ENCODE measurements around the gene PTPRG. TPM values are rescaled to one million over a fixed set of nuclear protein-coding genes. Genes with fewer than 3 reads are reported as not detected.
A peak's percentile ranks its signal among the peaks of the same experiment; 100 is the strongest.

The PTPRG gene
- total RNA-seq, 6 experiments from 2014 or later: 11.7 to 27.8 (median 14.7) TPM

DNA sequence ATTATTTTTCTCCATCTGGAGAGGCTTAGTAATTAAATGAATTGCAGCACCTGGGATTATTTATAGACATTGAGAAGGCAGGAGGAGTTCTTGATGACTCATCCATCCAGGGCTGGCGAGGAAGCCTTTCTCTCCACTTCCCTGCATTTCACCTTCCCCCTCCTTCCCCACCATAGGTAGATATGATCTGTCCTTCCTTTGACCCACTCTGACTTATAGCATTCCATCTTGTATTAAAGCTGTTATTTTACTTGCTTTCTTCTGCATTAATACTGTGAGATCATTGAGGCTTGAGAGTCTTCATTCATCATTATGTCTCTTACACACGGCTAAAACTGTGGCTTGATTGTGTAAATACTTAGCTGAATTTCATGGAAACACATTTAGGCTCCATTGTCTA lies 523.2 kb downstream of the PTPRG start:
- Histone ChIP-seq H3K9me3 (no peaks in the 10 kb centered on the region), H3K4me1 (peaks cover 0 to 5% (median 0%) of the 10 kb centered on the region in 4 donors), H3K27me3 (no peaks in the 10 kb centered on the region), H3K27ac (no peak overlapping the region), H3K36me3 (no peaks in the 10 kb centered on the region), H3K4me3 (no peak overlapping the region)
- ATAC-seq: no peak
- no peak for DNase-seq
- intact Hi-C loops (cut with DNase I): no loop called here
- WGBS (ENCODE audit: insufficient coverage, low coverage, low lambda C conversion rate, missing lambda C conversion rate): 92% methylated on average over 1 of the region's 2 CpGs
- TF ChIP-seq, protein P1, sequence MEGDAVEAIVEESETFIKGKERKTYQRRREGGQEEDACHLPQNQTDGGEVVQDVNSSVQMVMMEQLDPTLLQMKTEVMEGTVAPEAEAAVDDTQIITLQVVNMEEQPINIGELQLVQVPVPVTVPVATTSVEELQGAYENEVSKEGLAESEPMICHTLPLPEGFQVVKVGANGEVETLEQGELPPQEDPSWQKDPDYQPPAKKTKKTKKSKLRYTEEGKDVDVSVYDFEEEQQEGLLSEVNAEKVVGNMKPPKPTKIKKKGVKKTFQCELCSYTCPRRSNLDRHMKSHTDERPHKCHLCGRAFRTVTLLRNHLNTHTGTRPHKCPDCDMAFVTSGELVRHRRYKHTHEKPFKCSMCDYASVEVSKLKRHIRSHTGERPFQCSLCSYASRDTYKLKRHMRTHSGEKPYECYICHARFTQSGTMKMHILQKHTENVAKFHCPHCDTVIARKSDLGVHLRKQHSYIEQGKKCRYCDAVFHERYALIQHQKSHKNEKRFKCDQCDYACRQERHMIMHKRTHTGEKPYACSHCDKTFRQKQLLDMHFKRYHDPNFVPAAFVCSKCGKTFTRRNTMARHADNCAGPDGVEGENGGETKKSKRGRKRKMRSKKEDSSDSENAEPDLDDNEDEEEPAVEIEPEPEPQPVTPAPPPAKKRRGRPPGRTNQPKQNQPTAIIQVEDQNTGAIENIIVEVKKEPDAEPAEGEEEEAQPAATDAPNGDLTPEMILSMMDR (IDR thresholded peaks at IDR 0.05): no peak
- TF ChIP-seq POLR2A (IDR thresholded peaks at IDR 0.05): no peak

DNA sequence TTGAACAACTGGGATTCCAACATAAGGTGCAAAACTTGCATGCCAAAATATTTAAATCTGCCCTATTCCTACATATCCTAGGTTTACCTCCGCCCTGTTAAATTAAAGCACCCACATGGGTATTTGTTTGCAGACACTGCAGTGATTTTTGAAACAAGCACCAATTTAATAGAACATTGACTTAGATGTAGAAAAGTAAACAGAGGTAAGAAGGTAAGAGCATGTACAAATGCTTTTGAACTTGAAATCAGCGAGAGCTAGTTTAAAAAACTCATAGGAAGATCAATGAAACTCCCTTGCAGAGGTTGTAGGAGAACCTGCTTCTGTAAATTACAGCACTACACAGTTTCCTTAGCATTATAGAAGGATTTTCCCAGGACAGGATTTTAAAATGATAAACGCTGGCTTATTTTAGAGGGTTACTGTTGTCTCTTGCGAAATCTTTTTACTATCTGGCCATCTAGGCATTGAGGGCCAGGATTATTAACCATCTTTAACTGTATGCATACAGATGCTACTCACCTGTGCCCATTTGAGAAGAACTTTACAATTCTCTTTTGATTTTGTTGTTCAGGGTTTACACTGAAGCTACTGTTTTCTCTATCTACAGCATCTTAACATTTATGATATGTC lies 527.2 kb downstream of the PTPRG start:
- intact Hi-C loops (cut with DNase I): no loop called here
- ATAC-seq: peak in 1 of 4 donors; percentile 33
- WGBS (ENCODE audit: insufficient coverage, low coverage, low lambda C conversion rate, missing lambda C conversion rate): 50% methylated on average over 4 of the region's 4 CpGs
- Histone ChIP-seq H3K4me3 (no peak overlapping the region), H3K4me1 (peaks cover 0 to 5% (median 0%) of the 10 kb centered on the region in 4 donors), H3K36me3 (no peaks in the 10 kb centered on the region), H3K27me3 (no peaks in the 10 kb centered on the region), H3K27ac (no peak overlapping the region), H3K9me3 (no peaks in the 10 kb centered on the region)
- TF ChIP-seq, protein P1 (IDR thresholded peaks at IDR 0.05): no peak
- TF ChIP-seq POLR2A (IDR thresholded peaks at IDR 0.05): no peak
- no peak for DNase-seq

DNA sequence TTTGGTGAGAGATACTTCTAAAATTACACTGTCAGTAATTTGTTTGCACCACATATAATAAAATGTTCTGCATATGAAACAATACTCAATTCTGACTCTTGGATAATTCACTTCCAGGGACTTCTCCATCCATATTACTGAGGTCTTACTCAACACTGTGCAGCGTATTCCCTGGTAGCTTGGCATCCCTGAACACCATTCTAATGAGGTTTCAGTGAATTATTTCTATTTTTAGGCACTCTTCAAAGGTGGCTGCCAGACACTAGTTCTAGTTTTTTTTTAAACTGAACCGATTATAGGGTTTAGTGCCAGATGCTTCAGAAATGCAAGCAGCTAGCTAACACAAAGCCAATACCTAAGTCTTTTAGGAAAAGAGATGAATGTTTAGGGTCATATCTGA lies 528.7 kb downstream of the PTPRG start:
- intact Hi-C loops (cut with DNase I): no loop called here
- Histone ChIP-seq H3K27me3 (no peaks in the 10 kb centered on the region), H3K36me3 (no peaks in the 10 kb centered on the region), H3K4me1 (peaks cover 0 to 5% (median 0%) of the 10 kb centered on the region in 4 donors), H3K27ac (no peak overlapping the region), H3K9me3 (no peaks in the 10 kb centered on the region), H3K4me3 (no peak overlapping the region)
- DNase-seq: no peak
- ATAC-seq: no peak
- TF ChIP-seq POLR2A (IDR thresholded peaks at IDR 0.05): no peak
- TF ChIP-seq, protein P1 (IDR thresholded peaks at IDR 0.05): no peak
- 83% methylated on average over 2 of the region's 2 CpGs for WGBS (ENCODE audit: insufficient coverage, low coverage, low lambda C conversion rate, missing lambda C conversion rate)

DNA sequence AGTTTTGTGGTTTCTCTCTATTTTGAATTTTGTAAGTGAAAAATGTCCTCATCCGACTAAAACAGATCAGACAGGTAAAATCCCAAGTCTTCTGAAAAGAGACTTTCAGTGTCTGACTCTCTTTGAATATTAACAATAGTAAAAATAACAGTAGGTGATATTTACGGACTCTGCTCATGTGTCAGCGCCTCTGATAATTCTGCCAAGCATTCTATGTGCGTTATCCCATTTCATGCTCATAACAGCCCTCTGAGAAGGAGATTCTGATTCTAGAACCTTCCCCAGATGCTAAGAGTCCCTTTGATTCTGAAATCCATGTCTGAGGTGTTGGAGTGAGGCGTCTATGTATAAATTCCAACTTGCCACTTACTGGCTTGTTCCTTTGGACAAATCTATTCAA lies 529.1 kb downstream of the PTPRG start:
- 96% methylated on average over 5 of the region's 5 CpGs for WGBS (ENCODE audit: insufficient coverage, low coverage, low lambda C conversion rate, missing lambda C conversion rate)
- intact Hi-C loops (cut with DNase I): no loop called here
- no peaks in the 10 kb centered on the region for H3K36me3 ChIP-seq
- TF ChIP-seq, protein P1 (IDR thresholded peaks at IDR 0.05): no peak
- TF ChIP-seq POLR2A (IDR thresholded peaks at IDR 0.05): no peak
- no peak overlapping the region for H3K4me3 ChIP-seq
- no peak for ATAC-seq
- H3K9me3 ChIP-seq: no peaks in the 10 kb centered on the region
- no peak overlapping the region for H3K27ac ChIP-seq
- no peak for DNase-seq
- peaks cover 0 to 5% (median 0%) of the 10 kb centered on the region in 4 donors for H3K4me1 ChIP-seq
- H3K27me3 ChIP-seq: no peaks in the 10 kb centered on the region

Measured in right lobe of liver (tissue), 6 donors.